NCI-H2227 (cell line): ENCODE data around the gene ZBTB2.
"Not testable (repeated sequence)": the region's sequence is repeated elsewhere in the genome, so short reads cannot be mapped to it uniquely, and the experiment has no call there.

ENCODE experiments used
- DNase-seq: peaks from one replicate; lab custom pipeline; 2025; ENCODE audit not compliant: unreplicated experiment; lab: John Stamatoyannopoulos, UW

The ZBTB2 gene

DNA sequence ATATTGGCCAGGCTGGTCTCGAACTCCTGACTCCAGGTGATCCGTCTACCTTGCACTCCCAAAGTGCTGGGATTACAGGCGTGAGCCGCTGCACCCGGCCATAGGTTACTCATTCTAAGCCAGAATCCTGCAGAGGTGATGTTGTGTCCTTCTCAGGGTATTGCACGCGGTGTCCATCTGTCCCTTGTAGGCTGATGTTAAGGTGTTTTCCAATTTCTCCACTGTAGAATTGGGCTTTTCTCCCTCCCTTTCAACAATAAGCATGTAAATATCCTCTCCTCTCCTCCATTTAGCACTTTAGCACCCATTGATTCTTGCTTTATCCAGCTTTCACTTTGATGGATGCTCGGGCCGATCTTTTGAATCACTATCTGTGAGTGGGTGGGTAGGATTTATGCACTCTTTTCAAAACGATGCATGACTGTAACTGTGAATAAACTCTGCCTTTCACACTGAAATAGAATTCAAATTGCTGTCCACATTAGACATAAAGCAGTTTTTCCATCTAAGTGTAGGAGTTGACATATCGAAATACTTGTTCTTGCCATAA, 52.6 kb downstream of the ZBTB2 start:
- no peak for DNase-seq

DNA sequence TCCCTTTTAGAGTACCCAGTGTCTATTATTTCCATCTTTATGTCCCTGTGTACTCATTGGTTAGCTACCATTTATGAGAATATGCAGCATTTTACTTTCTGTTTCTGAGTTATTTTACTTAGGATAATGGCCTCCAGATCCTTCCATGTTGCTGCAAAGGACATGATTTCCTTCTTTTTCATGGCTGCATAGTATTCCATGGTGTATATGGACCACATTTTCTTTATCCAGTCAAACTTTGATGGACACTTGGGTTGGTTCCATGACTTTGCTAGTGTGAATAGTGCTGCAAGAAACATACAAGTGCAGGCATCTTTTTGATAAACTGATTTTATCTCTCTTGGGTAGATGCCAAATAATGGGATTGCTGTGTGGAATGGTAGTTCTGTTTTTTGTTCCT, 55.4 kb downstream of the ZBTB2 start:
- DNase-seq: no peak

GRCh38 chr6:151330130-151330696, 61.1 kb downstream of the ZBTB2 start:
- no peak for DNase-seq

DNA sequence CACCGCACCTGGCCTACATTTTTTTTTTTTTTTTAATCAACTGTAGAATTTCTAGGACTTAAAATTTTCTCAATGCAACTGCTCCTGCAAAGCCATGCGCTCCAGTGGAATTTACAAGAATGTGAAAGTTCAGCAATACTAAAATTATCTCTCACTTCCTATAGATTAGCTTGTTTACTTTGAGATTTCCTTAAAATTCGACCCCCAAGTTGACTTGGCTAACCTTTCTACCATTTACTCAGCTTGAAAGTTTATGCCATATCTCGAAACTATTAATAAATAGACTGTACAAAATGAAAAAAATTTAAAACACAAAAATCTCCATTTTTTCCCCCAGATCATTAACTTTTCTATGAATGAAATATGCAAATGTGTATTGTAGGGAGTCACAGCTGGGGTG, 64.3 kb downstream of the ZBTB2 start:
- DNase-seq: no peak

- no peak for DNase-seq
These were observed 65.1 kb downstream of the ZBTB2 start for GRCh38 chr6:151326116-151326825.

DNA sequence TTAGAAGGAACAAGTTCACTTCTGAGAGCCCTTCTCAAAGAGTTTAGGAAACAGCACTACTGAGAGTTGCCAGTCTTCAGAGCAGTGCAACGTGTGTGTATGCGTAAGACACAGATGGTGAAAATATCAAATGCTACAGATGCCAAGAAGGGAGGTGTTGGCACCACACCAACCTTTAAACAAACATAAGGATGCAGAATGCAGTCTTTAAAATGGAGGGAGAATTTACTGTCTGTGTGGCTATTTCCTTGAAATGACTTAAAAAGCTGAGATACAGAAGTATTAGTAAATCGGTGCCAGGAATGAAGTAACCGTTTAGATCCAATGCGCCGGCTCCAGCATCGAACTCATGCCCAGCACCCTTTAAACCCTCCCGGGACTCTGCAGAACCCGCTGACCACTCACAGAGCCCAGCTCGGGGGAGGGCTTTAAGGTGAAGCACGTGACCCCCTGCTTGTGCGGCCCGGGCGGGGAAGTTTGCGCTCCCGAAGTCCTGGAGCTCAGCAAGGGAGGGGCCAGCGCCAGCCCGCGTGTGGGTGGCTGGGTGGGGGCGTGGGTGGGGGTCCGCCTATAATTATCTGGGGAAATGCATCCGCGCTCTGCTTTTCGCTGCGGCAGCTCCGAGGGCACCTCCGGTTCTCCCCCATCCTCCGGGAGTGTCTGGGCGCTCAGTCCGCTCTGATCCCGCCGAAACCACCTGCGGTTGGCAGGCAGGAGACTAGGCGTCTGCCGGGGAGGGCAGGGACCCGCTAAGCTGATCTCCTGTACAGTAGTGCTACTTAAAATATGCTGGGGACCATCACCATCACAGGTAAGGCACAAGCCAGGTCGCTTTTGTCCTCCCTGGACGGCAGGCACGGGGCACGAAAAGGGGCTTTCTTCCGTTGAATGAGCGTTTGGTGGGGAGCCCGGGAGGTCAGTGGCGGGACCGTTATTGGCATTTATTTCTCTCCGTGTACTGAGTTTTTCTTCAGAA, 66.0 kb downstream of the ZBTB2 start:
- peak; percentile 50 for DNase-seq

DNA sequence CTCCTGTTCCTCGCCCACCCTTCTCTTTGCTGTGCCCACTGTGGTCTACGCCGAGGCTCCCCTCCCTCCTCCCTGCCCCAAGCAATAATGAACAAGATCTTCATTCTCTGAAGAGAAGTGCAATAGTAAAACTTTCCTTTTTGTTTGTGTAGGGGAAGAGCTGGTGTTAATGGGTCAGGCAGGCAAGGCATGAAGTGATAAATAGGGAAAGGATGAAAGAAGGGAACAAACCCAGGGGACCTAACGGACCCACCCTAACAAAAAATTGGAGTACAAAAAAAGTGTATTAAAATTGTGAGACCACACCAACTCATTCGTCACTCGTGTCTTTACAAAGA, 66.9 kb downstream of the ZBTB2 start:
- no peak for DNase-seq

GRCh38 chr6:151323791-151324487, 67.4 kb downstream of the ZBTB2 start:
- peak; percentile 79 for DNase-seq

GRCh38 chr6:151322570-151322969, 68.8 kb downstream of the ZBTB2 start:
- no peak for DNase-seq

DNA sequence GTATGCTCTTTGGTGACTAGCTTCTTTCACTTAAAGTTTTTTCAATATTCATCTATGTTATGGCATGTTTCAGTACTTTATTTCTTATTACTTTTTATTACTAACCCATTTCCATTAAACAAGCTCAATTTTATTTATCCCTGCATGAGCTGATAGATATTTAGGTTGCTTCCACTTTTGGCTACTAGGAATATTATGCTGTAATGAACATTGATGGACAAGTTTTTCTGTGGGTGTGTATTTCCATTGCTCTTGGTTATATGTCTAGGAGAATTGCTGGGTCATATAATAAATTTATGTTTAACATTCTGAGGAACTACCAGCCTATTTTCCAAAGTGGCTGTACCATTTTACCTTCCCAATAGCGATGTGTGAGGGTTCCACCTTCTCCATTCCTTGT, 69.9 kb downstream of the ZBTB2 start:
- DNase-seq: no peak

GRCh38 chr6:151320140-151320539, 71.2 kb downstream of the ZBTB2 start:
- no peak for DNase-seq

- DNase-seq: no peak
These were observed 73.4 kb downstream of the ZBTB2 start for GRCh38 chr6:151317995-151318365.

- DNase-seq: no peak
These were observed 74.0 kb downstream of the ZBTB2 start for GRCh38 chr6:151317103-151317994.

DNA sequence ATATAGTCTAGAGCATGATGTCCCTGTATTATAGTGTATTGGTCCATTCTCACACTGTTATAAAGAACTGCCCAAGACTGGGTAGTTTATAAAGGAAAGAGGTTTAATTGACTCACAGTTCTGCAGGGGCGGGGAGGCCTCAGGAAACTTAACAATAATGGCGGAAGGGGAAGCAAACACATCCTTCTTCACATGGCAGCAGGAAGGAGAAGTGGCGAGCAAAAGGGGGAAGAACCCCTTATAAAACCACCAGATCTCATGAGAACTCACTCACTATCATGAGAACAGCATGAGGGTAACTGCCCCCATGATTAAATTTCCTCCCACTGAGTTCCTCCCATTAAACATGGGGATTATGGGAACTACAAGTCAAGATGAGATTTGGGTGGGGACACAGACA, 75.7 kb downstream of the ZBTB2 start:
- DNase-seq: not testable (repeated sequence)
